ENCODE data around the gene FBXO40. TPM values are rescaled to one million over a fixed set of nuclear protein-coding genes. Genes with fewer than 3 reads are reported as not detected.

FBXO40 gene
- total RNA-seq, 2 experiments from 2014 or later: not detected

- POLR2A ChIA-PET: interaction anchor here (0.6 to 2.1 kb wide), 10 partner anchors 14 to 1656 kb away, joined by 3 to 10 read pairs (median 3); partner anchors contain the start of genes FAM162A, HCLS1, PARP14 and SEC22A
Observed at GRCh38 chr3:121545574-121546455, 47.4 kb upstream of the FBXO40 start, which contains the start of gene POLQ. POLQ (minus strand) TSS chr3:121545988; CDS start chr3:121545877, 111 bp downstream.

GRCh38 chr3:121552379-121552778, 40.8 kb upstream of the FBXO40 start:
- no peak overlapping the region for H3K27ac Mint-ChIP-seq
- no peak overlapping the region for H3K4me3 Mint-ChIP-seq
- Histone ChIP-seq H3K4me3 (ENCODE audit: low read length) (no peak overlapping the region), H3K27me3 (ENCODE audit: control insufficient read depth in 1 of 2, insufficient read depth in 2 of 2, low read length in 2 of 2) (no peaks in the 10 kb centered on the region), H3K36me3 (ENCODE audit: insufficient read depth, low read length) (no peaks in the 10 kb centered on the region), H3K9me3 (ENCODE audit: control insufficient read depth in 1 of 2, insufficient read depth in 1 of 2, low read length in 2 of 2) (no peaks in the 10 kb centered on the region), H3K27ac (ENCODE audit: low read depth in 1 of 2, low read length in 2 of 2) (no peak overlapping the region), H3K4me1 (ENCODE audit: insufficient read depth, low read length) (no peaks in the 10 kb centered on the region)
- no peaks in the 10 kb centered on the region for H3K4me1 Mint-ChIP-seq (ENCODE audit: low read depth)
- no peak for TF ChIP-seq CTCF (IDR thresholded peaks at IDR 0.05)
- no peaks in the 10 kb centered on the region for H3K27me3 Mint-ChIP-seq
- DNase-seq (no peak), ATAC-seq (ENCODE audit: poor library complexity) (no peak)
- no peaks in the 10 kb centered on the region for H3K36me3 Mint-ChIP-seq (ENCODE audit: low read depth)
- ChIA-PET CTCF (no interaction called here), POLR2A (no interaction called here)
- intact Hi-C loops (cut with DNase I, micrococcal nuclease): no loop called here
- no peaks in the 10 kb centered on the region for H3K9me3 Mint-ChIP-seq

More at GRCh38 chr3:121545574-121546455, 47.4 kb upstream of the FBXO40 start, which contains the start of gene POLQ:
- peak; percentile 99 for ATAC-seq (ENCODE audit: poor library complexity)
- Mint-ChIP-seq H3K4me1 (ENCODE audit: low read depth) (peaks cover 14% of the 10 kb centered on the region), H3K36me3 (ENCODE audit: low read depth) (peaks cover 4% of the 10 kb centered on the region), H3K4me3 (peak within 1 kb of the TSS; percentile 85), H3K9me3 (no peaks in the 10 kb centered on the region), H3K27ac (peak within 1 kb of the TSS; percentile 82), H3K27me3 (no peaks in the 10 kb centered on the region)
- Histone ChIP-seq H3K4me1 (ENCODE audit: insufficient read depth, low read length) (peaks cover 8% of the 10 kb centered on the region), H3K27ac (ENCODE audit: low read depth in 1 of 2, low read length in 2 of 2) (peak within 1 kb of the TSS; percentile 49 to 59), H3K9me3 (ENCODE audit: control insufficient read depth in 1 of 2, insufficient read depth in 1 of 2, low read length in 2 of 2) (no peaks in the 10 kb centered on the region), H3K27me3 (ENCODE audit: control insufficient read depth in 1 of 2, insufficient read depth in 2 of 2, low read length in 2 of 2) (no peaks in the 10 kb centered on the region), H3K36me3 (ENCODE audit: insufficient read depth, low read length) (no peaks in the 10 kb centered on the region), H3K4me3 (ENCODE audit: low read length) (peak within 1 kb of the TSS; percentile 66)
- peak; percentile 76 to 94 (median 84) for DNase-seq
- TF ChIP-seq CTCF (IDR thresholded peaks at IDR 0.05): no peak
- CTCF ChIA-PET: interaction anchor here (0.7 to 1.7 kb wide), 5 partner anchors 8 to 839 kb away, joined by 3 to 7 read pairs (median 4); partner anchors contain the start of genes FAM162A and HCLS1
- intact Hi-C loops (cut with DNase I, micrococcal nuclease): loop anchor here (1.0 to 10.0 kb wide), 23 partner anchors 116 to 1941 kb away; partner anchors contain the start of genes DTX3L (in 2 of the 2), FAM162A (in 2 of the 2), HCLS1 (in 2 of the 2) and PARP9 (in 2 of the 2)

GRCh38 chr3:121552797-121553196, 40.4 kb upstream of the FBXO40 start:
- TF ChIP-seq CTCF (IDR thresholded peaks at IDR 0.05): no peak
- H3K4me3 ChIP-seq (ENCODE audit: low read length): no peak overlapping the region
- H3K36me3 Mint-ChIP-seq (ENCODE audit: low read depth): no peaks in the 10 kb centered on the region
- ATAC-seq (ENCODE audit: poor library complexity) (no peak), DNase-seq (no peak)
- no peaks in the 10 kb centered on the region for H3K4me1 Mint-ChIP-seq (ENCODE audit: low read depth)
- intact Hi-C loops (cut with DNase I, micrococcal nuclease): no loop called here
- H3K27ac Mint-ChIP-seq: no peak overlapping the region
- H3K27ac ChIP-seq (ENCODE audit: low read depth in 1 of 2, low read length in 2 of 2): no peak overlapping the region
- POLR2A ChIA-PET: no interaction called here
- H3K4me3 Mint-ChIP-seq: no peak overlapping the region
- H3K36me3 ChIP-seq (ENCODE audit: insufficient read depth, low read length): no peaks in the 10 kb centered on the region
- no peaks in the 10 kb centered on the region for H3K4me1 ChIP-seq (ENCODE audit: insufficient read depth, low read length)
- CTCF ChIA-PET: no interaction called here
- no peaks in the 10 kb centered on the region for H3K27me3 Mint-ChIP-seq
- no peaks in the 10 kb centered on the region for H3K27me3 ChIP-seq (ENCODE audit: control insufficient read depth in 1 of 2, insufficient read depth in 2 of 2, low read length in 2 of 2)
- no peaks in the 10 kb centered on the region for H3K9me3 ChIP-seq (ENCODE audit: control insufficient read depth in 1 of 2, insufficient read depth in 1 of 2, low read length in 2 of 2)
- no peaks in the 10 kb centered on the region for H3K9me3 Mint-ChIP-seq
